HepG2 (cell line): Measurements from ENCODE around the gene MTA3. TPM values are rescaled to one million over a fixed set of nuclear protein-coding genes. Genes with fewer than 3 reads are reported as not detected.

Source experiments
- EP300 ChIP-seq, 3 experiments: sonication (generic) in 1 of 3; formaldehyde crosslinking in 1 of 3; IDR thresholded peaks; 2 replicates each; pipeline versions ENCODE4 v1.5.1 to v1.6.1; 2011 to 2020; ENCODE audit warnings: low read depth in 2 of 3, low read length in 2 of 3, borderline replicate concordance in 1 of 3, improper control_type of control experiment in 1 of 3, mild to moderate bottlenecking in 1 of 3, missing genetic modification reagents in 1 of 3, moderate library complexity in 1 of 3
- ETV6 ChIP-seq: sonication (generic); formaldehyde crosslinking; conservative IDR thresholded peaks from 2 replicates; pipeline ENCODE4 v1.4.0; 2020; ENCODE audit warnings: missing genetic modification reagents
- GLI4 ChIP-seq: sonication (generic); formaldehyde crosslinking; IDR thresholded peaks from 2 replicates; pipeline ENCODE4 v1.5.1; 2020; ENCODE audit warnings: missing genetic modification reagents, mild to moderate bottlenecking, moderate library complexity, borderline replicate concordance
- KDM5A ChIP-seq: fragments of 200-600 bp; sonication (generic); IDR thresholded peaks from 2 replicates; pipeline ENCODE4 v1.7.0; 2018; ENCODE audit warnings: antibody characterized with exemption, mild to moderate bottlenecking, low read length, borderline replicate concordance
- NFE2L2 ChIP-seq: fragments of 150-350 bp; IDR thresholded peaks from 2 replicates; pipeline ENCODE4 v1.6.1; 2014; ENCODE audit warnings: low read length
- SIX4 ChIP-seq: sonication (generic); formaldehyde crosslinking; IDR thresholded peaks from 2 replicates; pipeline ENCODE4 v1.4.0; 2020; ENCODE audit warnings: missing genetic modification reagents
- SMC3 ChIP-seq: IDR thresholded peaks from 2 replicates; pipeline ENCODE4 v1.6.1; 2011; ENCODE audit warnings: low read length, improper control_type of control experiment
- ZBTB20 ChIP-seq: sonication (generic); formaldehyde crosslinking; IDR thresholded peaks from 2 replicates; pipeline ENCODE4 v1.8.1; 2023; ENCODE audit warnings: missing genetic modification reagents, low read depth, mild to moderate bottlenecking, borderline replicate concordance
- ZFP1 ChIP-seq: IDR thresholded peaks from 2 replicates; pipeline ENCODE4 v1.6.1; 2016
- ZNF263 ChIP-seq: sonication (generic); formaldehyde crosslinking; IDR thresholded peaks from 2 replicates; pipeline ENCODE4 v1.4.0; 2020; ENCODE audit warnings: missing genetic modification reagents
- ZNF337 ChIP-seq: sonication (generic); formaldehyde crosslinking; IDR thresholded peaks from 2 replicates; pipeline ENCODE4 v1.5.1; 2020; ENCODE audit warnings: missing genetic modification reagents, low read depth, mild to moderate bottlenecking, borderline replicate concordance
- ZNF546 ChIP-seq: sonication (generic); formaldehyde crosslinking; conservative IDR thresholded peaks from 2 replicates; pipeline ENCODE4 v1.8.1; 2023; ENCODE audit warnings: mild to moderate bottlenecking, missing genetic modification reagents
- ZNF569 ChIP-seq: sonication (generic); formaldehyde crosslinking; IDR thresholded peaks from 2 replicates; pipeline ENCODE4 v1.5.0; 2020; ENCODE audit warnings: mild to moderate bottlenecking, missing genetic modification reagents, moderate library complexity, borderline replicate concordance
- ZNF616 ChIP-seq: sonication (generic); formaldehyde crosslinking; IDR thresholded peaks from 2 replicates; pipeline ENCODE4 v1.5.0; 2020; ENCODE audit warnings: low read depth, mild to moderate bottlenecking, missing genetic modification reagents
- ZNF782 ChIP-seq: sonication (generic); formaldehyde crosslinking; IDR thresholded peaks from 2 replicates; pipeline ENCODE4 v1.4.0; 2020; ENCODE audit warnings: missing genetic modification reagents, mild to moderate bottlenecking, borderline replicate concordance
- polyA plus RNA-seq, 8 experiments: library from polyadenylated mRNA; depleted of rRNA in 3 of 8; stranded (reverse) in 7 of 8; unstranded in 1 of 8; fragments of >200 nt; fragmentation: Illumina TruSeq in 4 of 8; extraction: Trizol in 4 of 8; gene quantifications; 2 replicates each; pipeline versions ENCODE4 v1.2.1 to v1.2.3, GENCODE V29; 2011 to 2016; ENCODE audit warnings: low read depth in 4 of 8, missing spikeins in 1 of 8, mixed read lengths in 1 of 8; ENCODE audit not compliant: insufficient read depth in 1 of 8
- total RNA-seq, 5 experiments: library from RNA; depleted of rRNA; stranded (reverse); fragments of >200 nt; fragmentation: Illumina TruSeq; extraction: Trizol; gene quantifications; 2 replicates each; pipeline ENCODE4 v1.2.3, GENCODE V29; 2016; ENCODE audit warnings: low read depth in 1 of 5
- TF ChIP-seq, protein P1 (sequence below): sonication (generic); IDR thresholded peaks from 2 replicates; pipeline ENCODE4 v1.6.1; 2016; ENCODE audit warnings: low read depth, borderline replicate concordance
- TF ChIP-seq, protein P2 (sequence below): sonication (generic); formaldehyde crosslinking; IDR thresholded peaks from 2 replicates; pipeline ENCODE4 v1.5.0; 2020; ENCODE audit warnings: missing genetic modification reagents, mild to moderate bottlenecking, borderline replicate concordance
- TF ChIP-seq, protein P3 (sequence below): sonication (generic); formaldehyde crosslinking; IDR thresholded peaks from 2 replicates; pipeline ENCODE4 v1.5.1; 2020; ENCODE audit warnings: mild to moderate bottlenecking, moderate library complexity, missing genetic modification reagents

The MTA3 gene
- total and polyA plus RNA-seq, 2 of the 13 experiments (the other 11 are each of a cell fraction or from before 2014, with no cell fraction given), result 48.8 to 77.8 TPM

GRCh38 chr2:42792583-42793333, 224.3 kb downstream of the MTA3 start, which contains the start of gene HAAO (continued):
- TF ChIP-seq, protein P1, sequence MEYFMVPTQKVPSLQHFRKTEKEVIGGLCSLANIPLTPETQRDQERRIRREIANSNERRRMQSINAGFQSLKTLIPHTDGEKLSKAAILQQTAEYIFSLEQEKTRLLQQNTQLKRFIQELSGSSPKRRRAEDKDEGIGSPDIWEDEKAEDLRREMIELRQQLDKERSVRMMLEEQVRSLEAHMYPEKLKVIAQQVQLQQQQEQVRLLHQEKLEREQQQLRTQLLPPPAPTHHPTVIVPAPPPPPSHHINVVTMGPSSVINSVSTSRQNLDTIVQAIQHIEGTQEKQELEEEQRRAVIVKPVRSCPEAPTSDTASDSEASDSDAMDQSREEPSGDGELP, result peak; percentile 61; the same call in 1 of the 2 replicates
- TF ChIP-seq ZFP1 (CRISPR knock-in tag) (peak; percentile 92), ZNF337 (0 out of 2 replicates have a peak, but pooled peaks have one; percentile 36), ZNF263 (CRISPR knock-in tag) (peak; percentile 93), ZNF782 (CRISPR knock-in tag) (peak; percentile 92), NFE2L2 (no peak), SMC3 (no peak), KDM5A (peak; percentile 76; the same call in 1 of the 2 replicates), GLI4 (CRISPR knock-in tag) (peak; percentile 95), ZNF569 (CRISPR knock-in tag) (peak; percentile 58; the same call in 1 of the 2 replicates), ZBTB20 (peak; percentile 93; the same call in 1 of the 2 replicates), ETV6 (CRISPR knock-in tag) (peak; percentile 82), SIX4 (CRISPR knock-in tag) (peak; percentile 74), EP300 (IDR thresholded peaks at IDR 0.05; ENCODE audit: low read depth in 2 of 2, low read length in 2 of 2) (peak; percentile 91 to 95), EP300 (CRISPR knock-in tag; IDR thresholded peaks at IDR 0.05; ENCODE audit: borderline replicate concordance) (peak; percentile 91), ZNF616 (CRISPR knock-in tag) (peak; percentile 97), ZNF546 (CRISPR knock-in tag) (peak; percentile 97)
- TF ChIP-seq, protein P2, sequence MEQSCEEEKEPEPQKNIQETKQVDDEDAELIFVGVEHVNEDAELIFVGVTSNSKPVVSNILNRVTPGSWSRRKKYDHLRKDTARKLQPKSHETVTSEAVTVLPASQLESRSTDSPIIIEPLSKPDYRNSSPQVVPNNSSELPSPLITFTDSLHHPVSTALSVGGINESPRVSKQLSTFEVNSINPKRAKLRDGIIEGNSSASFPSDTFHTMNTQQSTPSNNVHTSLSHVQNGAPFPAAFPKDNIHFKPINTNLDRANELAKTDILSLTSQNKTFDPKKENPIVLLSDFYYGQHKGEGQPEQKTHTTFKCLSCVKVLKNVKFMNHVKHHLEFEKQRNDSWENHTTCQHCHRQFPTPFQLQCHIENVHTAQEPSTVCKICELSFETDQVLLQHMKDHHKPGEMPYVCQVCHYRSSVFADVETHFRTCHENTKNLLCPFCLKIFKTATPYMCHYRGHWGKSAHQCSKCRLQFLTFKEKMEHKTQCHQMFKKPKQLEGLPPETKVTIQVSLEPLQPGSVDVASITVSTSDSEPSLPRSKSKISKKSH (CRISPR knock-in tag), result peak; percentile 96
- TF ChIP-seq, protein P3, sequence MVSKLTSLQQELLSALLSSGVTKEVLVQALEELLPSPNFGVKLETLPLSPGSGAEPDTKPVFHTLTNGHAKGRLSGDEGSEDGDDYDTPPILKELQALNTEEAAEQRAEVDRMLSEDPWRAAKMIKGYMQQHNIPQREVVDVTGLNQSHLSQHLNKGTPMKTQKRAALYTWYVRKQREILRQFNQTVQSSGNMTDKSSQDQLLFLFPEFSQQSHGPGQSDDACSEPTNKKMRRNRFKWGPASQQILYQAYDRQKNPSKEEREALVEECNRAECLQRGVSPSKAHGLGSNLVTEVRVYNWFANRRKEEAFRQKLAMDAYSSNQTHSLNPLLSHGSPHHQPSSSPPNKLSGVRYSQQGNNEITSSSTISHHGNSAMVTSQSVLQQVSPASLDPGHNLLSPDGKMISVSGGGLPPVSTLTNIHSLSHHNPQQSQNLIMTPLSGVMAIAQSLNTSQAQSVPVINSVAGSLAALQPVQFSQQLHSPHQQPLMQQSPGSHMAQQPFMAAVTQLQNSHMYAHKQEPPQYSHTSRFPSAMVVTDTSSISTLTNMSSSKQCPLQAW (CRISPR knock-in tag), result peak; percentile 94
